Caco-2 (cell line): Measurements from ENCODE around the gene GSTT4. TPM values are rescaled to one million over a fixed set of nuclear protein-coding genes. Genes with fewer than 3 reads are reported as not detected.
"Not testable (repeated sequence)": the region's sequence is repeated elsewhere in the genome, so short reads cannot be mapped to it uniquely, and the experiment has no call there.

Experiments
- BruUV-seq: library from RNA; stranded (reverse); fragments of 400-500 nt; replicated peaks from 2 replicates; lab custom pipeline; 2021; lab: Mats Ljungman, UMichigan
- CTCF ChIA-PET: fragments of 300-600 bp; sonication (Branson Sonifier 250); formaldehyde crosslinking; loops from one replicate; lab custom pipeline; 2022; ENCODE audit warnings: antibody characterized with exemption; lab: Charles Lee
- POLR2A ChIA-PET: fragments of 300-600 bp; sonication (Branson Sonifier 250); formaldehyde crosslinking; loops from one replicate; lab custom pipeline; 2022; ENCODE audit warnings: antibody characterized with exemption; lab: Charles Lee
- DNase-seq, 2 experiments: peaks; one replicate each; pipeline versions ENCODE4 v3.0.0 to v3.0.0-alpha.2; 2020 to 2022
- H3K27me3 ChIP-seq: replicated peaks from 2 replicates; pipeline ENCODE4 v1.6.0; 2011; ENCODE audit warnings: low read length; ENCODE audit not compliant: control insufficient read depth, insufficient read depth
- H3K36me3 ChIP-seq: 2 replicates; pipeline ENCODE4 v1.5.1; 2011; ENCODE audit warnings: low read length; ENCODE audit not compliant: control insufficient read depth, insufficient read depth
- H3K4me1 ChIP-seq: fragments of 250-450 bp; sonication (Bioruptor Pico); 2 replicates; pipeline ENCODE4 v1.5.1; 2020; ENCODE audit warnings: mild to moderate bottlenecking
- H3K4me3 ChIP-seq: 2 replicates; pipeline ENCODE4 v1.5.1; 2011; ENCODE audit warnings: low read depth, mild to moderate bottlenecking, control low read depth, low read length
- H3K9me3 ChIP-seq: fragments of 250-450 bp; sonication (Bioruptor Pico); 2 replicates; pipeline ENCODE4 v1.5.1; 2020; ENCODE audit warnings: mild to moderate bottlenecking, moderate library complexity
- H3K27ac Mint-ChIP-seq: one replicate; pipeline ENCODE4 v1.8.0; 2022; ENCODE audit warnings: mixed read lengths; ENCODE audit not compliant: unreplicated experiment
- H3K27me3 Mint-ChIP-seq: one replicate; pipeline ENCODE4 v1.8.0; 2022; ENCODE audit warnings: mixed read lengths; ENCODE audit not compliant: insufficient read depth, unreplicated experiment
- H3K36me3 Mint-ChIP-seq: one replicate; pipeline ENCODE4 v1.8.0; 2022; ENCODE audit warnings: mild to moderate bottlenecking, mixed read lengths; ENCODE audit not compliant: insufficient read depth, unreplicated experiment
- H3K4me1 Mint-ChIP-seq: one replicate; pipeline ENCODE4 v1.8.0; 2022; ENCODE audit warnings: low read depth, mixed read lengths; ENCODE audit not compliant: unreplicated experiment
- H3K4me3 Mint-ChIP-seq: one replicate; pipeline ENCODE4 v1.8.0; 2022; ENCODE audit warnings: mild to moderate bottlenecking, moderate library complexity, mixed read lengths; ENCODE audit not compliant: unreplicated experiment
- H3K9me3 Mint-ChIP-seq: one replicate; pipeline ENCODE4 v1.8.0; 2022; ENCODE audit warnings: mixed read lengths; ENCODE audit not compliant: unreplicated experiment
- intact Hi-C: fragments of 100-400 bp; cut with micrococcal nuclease; formaldehyde crosslinking; loops from one replicate; pipeline ENCODE4 v1.10.0; 2022; ENCODE audit not compliant: unreplicated experiment
- total RNA-seq: library from RNA; stranded (reverse); gene quantifications from 2 replicates; pipeline ENCODE4 v1.2.3, GENCODE V29; 2022
- TF ChIP-seq, protein P1 (sequence below), 2 experiments: fragments of 200-600 bp in 1 of 2; IDR thresholded peaks; 1 replicate in 1 of 2; 2 replicates in 1 of 2; pipeline versions ENCODE4 v1.5.1 to v1.8.0; 2011 to 2022; ENCODE audit warnings: antibody characterized with exemption in 1 of 2, control low read depth in 1 of 2, inconsistent platforms in 1 of 2, low read depth in 1 of 2, low read length in 1 of 2, mild to moderate bottlenecking in 1 of 2, moderate library complexity in 1 of 2; ENCODE audit not compliant: insufficient read depth in 1 of 2, severe bottlenecking in 1 of 2, unreplicated experiment in 1 of 2

Gene GSTT4
- total RNA-seq, 1 experiment from 2014 or later = 0.16 TPM

DNA sequence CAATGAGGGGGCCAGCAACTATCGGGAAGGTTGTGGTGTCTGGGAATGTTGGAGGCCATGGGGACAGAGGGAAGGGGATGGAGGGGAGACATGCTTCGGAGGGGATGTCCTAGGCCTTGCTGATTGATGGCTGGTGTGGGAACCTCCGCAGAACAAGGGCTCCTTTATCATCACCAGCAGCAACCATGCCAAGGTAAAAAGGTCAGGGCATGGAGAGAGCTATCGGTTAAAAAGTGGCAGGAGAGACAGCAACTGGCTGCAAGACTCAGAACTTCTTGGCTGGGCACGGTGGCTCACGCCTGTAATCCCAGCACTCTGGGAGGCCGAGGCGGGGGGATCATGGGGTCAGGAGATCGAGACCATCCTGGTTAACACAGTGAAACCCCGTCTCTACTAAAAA, 3.0 kb downstream of the GSTT4 start:
- POLR2A ChIA-PET = no interaction called here
- no peaks in the 10 kb centered on the region for H3K36me3 Mint-ChIP-seq
- CTCF ChIA-PET = no interaction called here
- no peak overlapping the region for H3K4me3 Mint-ChIP-seq
- intact Hi-C loops = no loop called here
- H3K27me3 Mint-ChIP-seq = no peaks in the 10 kb centered on the region
- H3K27ac Mint-ChIP-seq = no peak overlapping the region
- Histone ChIP-seq H3K9me3 (no peaks in the 10 kb centered on the region), H3K4me1 (no peaks in the 10 kb centered on the region), H3K27me3 (no peaks in the 10 kb centered on the region), H3K4me3 (no peak overlapping the region), H3K36me3 (no peaks in the 10 kb centered on the region)
- no peak for DNase-seq
- TF ChIP-seq, protein P1, sequence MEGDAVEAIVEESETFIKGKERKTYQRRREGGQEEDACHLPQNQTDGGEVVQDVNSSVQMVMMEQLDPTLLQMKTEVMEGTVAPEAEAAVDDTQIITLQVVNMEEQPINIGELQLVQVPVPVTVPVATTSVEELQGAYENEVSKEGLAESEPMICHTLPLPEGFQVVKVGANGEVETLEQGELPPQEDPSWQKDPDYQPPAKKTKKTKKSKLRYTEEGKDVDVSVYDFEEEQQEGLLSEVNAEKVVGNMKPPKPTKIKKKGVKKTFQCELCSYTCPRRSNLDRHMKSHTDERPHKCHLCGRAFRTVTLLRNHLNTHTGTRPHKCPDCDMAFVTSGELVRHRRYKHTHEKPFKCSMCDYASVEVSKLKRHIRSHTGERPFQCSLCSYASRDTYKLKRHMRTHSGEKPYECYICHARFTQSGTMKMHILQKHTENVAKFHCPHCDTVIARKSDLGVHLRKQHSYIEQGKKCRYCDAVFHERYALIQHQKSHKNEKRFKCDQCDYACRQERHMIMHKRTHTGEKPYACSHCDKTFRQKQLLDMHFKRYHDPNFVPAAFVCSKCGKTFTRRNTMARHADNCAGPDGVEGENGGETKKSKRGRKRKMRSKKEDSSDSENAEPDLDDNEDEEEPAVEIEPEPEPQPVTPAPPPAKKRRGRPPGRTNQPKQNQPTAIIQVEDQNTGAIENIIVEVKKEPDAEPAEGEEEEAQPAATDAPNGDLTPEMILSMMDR (IDR thresholded peaks at IDR 0.05; ENCODE audit: insufficient read depth in 1 of 2, low read depth in 1 of 2, low read length in 1 of 2, severe bottlenecking in 1 of 2, unreplicated experiment in 1 of 2) = no peak
- BruUV-seq = no TSS peak
- no peaks in the 10 kb centered on the region for H3K4me1 Mint-ChIP-seq
- no peaks in the 10 kb centered on the region for H3K9me3 Mint-ChIP-seq

DNA sequence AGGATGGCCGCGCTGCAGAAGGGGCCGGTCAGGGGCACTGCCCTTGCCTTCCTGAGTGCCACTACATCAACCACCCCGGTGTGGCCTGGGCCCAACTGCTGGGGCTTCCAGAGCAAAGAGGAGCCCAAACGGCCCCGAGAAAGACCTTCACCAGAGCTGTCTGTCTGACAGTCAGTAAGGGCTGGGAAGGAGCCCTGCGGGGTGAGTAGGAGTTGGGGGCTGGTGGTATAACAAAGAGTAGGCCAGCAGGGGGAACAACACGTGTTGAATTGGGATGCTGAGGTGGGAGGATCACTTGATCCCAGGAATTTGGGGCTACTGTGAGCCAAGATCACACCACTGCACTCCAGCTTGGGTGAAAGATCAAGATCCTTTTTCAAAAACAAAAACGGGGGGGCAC, 3.9 kb downstream of the GSTT4 start:
- no peak overlapping the region for H3K27ac Mint-ChIP-seq
- intact Hi-C loops = no loop called here
- no peaks in the 10 kb centered on the region for H3K9me3 ChIP-seq
- no peak overlapping the region for H3K4me3 Mint-ChIP-seq
- H3K4me3 ChIP-seq = no peak overlapping the region
- H3K36me3 Mint-ChIP-seq = no peaks in the 10 kb centered on the region
- BruUV-seq = no TSS peak
- no peaks in the 10 kb centered on the region for H3K27me3 ChIP-seq
- H3K9me3 Mint-ChIP-seq = no peaks in the 10 kb centered on the region
- no peaks in the 10 kb centered on the region for H3K36me3 ChIP-seq
- no peaks in the 10 kb centered on the region for H3K27me3 Mint-ChIP-seq
- TF ChIP-seq, protein P1 (IDR thresholded peaks at IDR 0.05; ENCODE audit: insufficient read depth in 1 of 2, low read depth in 1 of 2, low read length in 1 of 2, severe bottlenecking in 1 of 2, unreplicated experiment in 1 of 2) = no peak
- H3K4me1 ChIP-seq = no peaks in the 10 kb centered on the region
- DNase-seq = no peak
- ChIA-PET POLR2A (no interaction called here), CTCF (no interaction called here)
- H3K4me1 Mint-ChIP-seq = no peaks in the 10 kb centered on the region

DNA sequence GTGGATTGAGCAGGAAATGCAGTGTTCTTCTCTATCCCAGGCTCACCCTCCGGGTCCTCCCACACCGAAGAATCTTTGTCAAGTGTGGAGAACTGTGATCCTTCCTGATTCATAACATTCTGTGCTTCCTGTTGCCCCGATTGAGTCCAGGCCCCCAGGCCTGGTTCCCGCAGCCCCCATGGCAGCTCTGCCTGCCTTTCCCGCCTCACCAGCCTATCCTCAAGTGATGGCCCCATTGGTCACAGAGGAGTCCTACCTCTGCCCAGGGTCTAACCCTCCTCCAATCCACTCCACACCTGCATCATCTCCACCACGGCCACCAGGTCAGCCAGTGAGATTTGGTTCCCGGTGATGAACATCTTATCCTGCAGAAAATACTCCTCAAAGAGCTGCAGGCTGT, 5.5 kb downstream of the GSTT4 start:
- H3K27me3 Mint-ChIP-seq, CTCF ChIA-PET, H3K36me3 ChIP-seq, H3K9me3 Mint-ChIP-seq, H3K4me3 Mint-ChIP-seq, BruUV-seq, POLR2A ChIA-PET, H3K4me1 ChIP-seq, H3K9me3 ChIP-seq, intact Hi-C loops, H3K27ac Mint-ChIP-seq, H3K36me3 Mint-ChIP-seq, H3K4me1 Mint-ChIP-seq, DNase-seq, H3K27me3 ChIP-seq, H3K4me3 ChIP-seq: not testable (repeated sequence)

DNA sequence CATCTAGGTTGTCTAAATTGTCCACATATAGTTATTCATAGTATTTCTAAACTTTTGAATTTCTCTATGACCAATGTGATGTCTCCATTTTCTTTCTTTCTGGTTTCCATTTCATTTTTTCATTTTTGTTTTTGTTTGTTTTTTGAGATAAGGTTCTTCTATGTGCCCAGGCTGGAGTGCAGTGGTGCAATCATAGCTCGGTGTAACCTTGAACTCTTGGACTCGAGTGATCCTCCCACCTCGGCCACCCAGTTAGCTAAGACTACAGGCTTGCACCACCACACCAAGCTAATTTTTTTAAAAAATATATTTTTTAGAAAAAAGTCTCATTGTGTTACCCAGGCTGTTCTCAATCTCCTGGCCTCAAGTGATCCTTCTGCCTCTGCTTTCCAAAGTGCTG, 8.2 kb downstream of the GSTT4 start:
- H3K4me1 Mint-ChIP-seq = no peaks in the 10 kb centered on the region
- no peaks in the 10 kb centered on the region for H3K27me3 Mint-ChIP-seq
- DNase-seq = no peak
- no peaks in the 10 kb centered on the region for H3K9me3 Mint-ChIP-seq
- Histone ChIP-seq H3K9me3 (no peaks in the 10 kb centered on the region), H3K27me3 (no peaks in the 10 kb centered on the region), H3K4me3 (no peak overlapping the region), H3K36me3 (no peaks in the 10 kb centered on the region), H3K4me1 (no peaks in the 10 kb centered on the region)
- no peaks in the 10 kb centered on the region for H3K36me3 Mint-ChIP-seq
- POLR2A ChIA-PET = no interaction called here
- CTCF ChIA-PET = no interaction called here
- TF ChIP-seq, protein P1 (IDR thresholded peaks at IDR 0.05; ENCODE audit: insufficient read depth in 1 of 2, low read depth in 1 of 2, low read length in 1 of 2, severe bottlenecking in 1 of 2, unreplicated experiment in 1 of 2) = no peak
- no TSS peak for BruUV-seq
- no peak overlapping the region for H3K27ac Mint-ChIP-seq
- no peak overlapping the region for H3K4me3 Mint-ChIP-seq
- intact Hi-C loops = no loop called here

DNA sequence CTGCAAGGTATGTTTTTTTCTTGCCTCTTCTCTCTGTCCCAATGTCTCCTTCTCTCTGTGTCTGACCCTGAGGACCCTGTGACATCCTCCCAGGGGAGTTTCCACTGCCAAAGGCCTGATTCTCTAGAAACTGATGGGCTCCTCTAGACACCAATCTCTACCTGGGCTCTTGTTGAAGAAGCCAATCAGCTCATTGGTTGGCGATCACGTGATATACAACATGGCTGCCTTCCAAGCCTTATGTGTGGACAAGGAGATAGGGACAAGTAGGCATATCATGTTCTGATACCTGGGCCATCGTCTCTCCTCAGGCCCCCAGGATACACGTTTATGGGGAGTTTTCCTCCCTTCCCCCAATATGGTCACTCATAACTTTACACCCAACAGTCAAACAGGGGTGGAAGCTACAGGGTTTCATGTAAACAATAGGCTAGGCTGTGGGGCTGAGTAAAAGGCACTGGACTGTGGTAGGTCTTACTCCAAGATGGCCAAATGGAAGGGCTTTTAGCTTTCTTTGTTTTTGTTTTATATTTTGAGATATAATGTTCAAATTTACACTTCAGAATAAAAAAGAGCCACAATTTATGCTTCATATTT, 11.6 kb downstream of the GSTT4 start:
- H3K4me1 ChIP-seq, H3K9me3 ChIP-seq, CTCF ChIA-PET, BruUV-seq, H3K27ac Mint-ChIP-seq, H3K36me3 Mint-ChIP-seq, H3K4me1 Mint-ChIP-seq, H3K4me3 ChIP-seq, H3K27me3 ChIP-seq, H3K36me3 ChIP-seq, H3K27me3 Mint-ChIP-seq, intact Hi-C loops, H3K9me3 Mint-ChIP-seq, DNase-seq, H3K4me3 Mint-ChIP-seq: not testable (repeated sequence)
- POLR2A ChIA-PET = interaction anchor here (0.7 kb wide), 1 partner anchor 16 kb away, joined by 5 read pairs; no protein-coding TSS in a partner anchor
